Uterus (tissue), 4 donors: ENCODE measurements around the gene EML3. TPM values are rescaled to one million over a fixed set of nuclear protein-coding genes. Genes with fewer than 3 reads are reported as not detected.

Source experiments
- DNase-seq, 2 donors: peaks; one replicate each; pipeline ENCODE4 v3.0.0-alpha.2; 2019 to 2020
- H3K27ac ChIP-seq, 2 donors: fragments of 200-600 bp; sonication (generic); 1 replicate in 1 of 2; 2 replicates in 1 of 2; pipeline ENCODE4 v1.5.1; 2016 to 2018
- H3K27me3 ChIP-seq, 2 donors: fragments of 200-600 bp; sonication (generic); one replicate each; pipeline ENCODE4 v1.5.1; 2018 to 2019; ENCODE audit warnings: control low read depth in 1 of 2
- H3K36me3 ChIP-seq, 2 donors: fragments of 200-600 bp; sonication (generic); one replicate each; pipeline ENCODE4 v1.5.1; 2019; ENCODE audit warnings: control low read depth in 1 of 2
- H3K4me1 ChIP-seq, 2 donors: fragments of 200-600 bp; sonication (generic); one replicate each; pipeline ENCODE4 v1.5.1; 2018 to 2019; ENCODE audit warnings: control low read depth in 1 of 2
- H3K4me3 ChIP-seq, 2 donors: fragments of 200-600 bp; sonication (generic); 1 replicate in 1 of 2; 2 replicates in 1 of 2; pipeline ENCODE4 v1.5.1; 2018 to 2019; ENCODE audit warnings: mild to moderate bottlenecking in 1 of 2
- H3K9me3 ChIP-seq, 2 donors: fragments of 200-600 bp; sonication (generic); one replicate each; pipeline ENCODE4 v1.5.1; 2019; ENCODE audit warnings: control low read depth in 1 of 2
- CTCF ChIP-seq, 4 experiments: fragments of 200-600 bp in 2 of 4; fragments of 450-650 bp in 2 of 4; sonication (generic) in 2 of 4; IDR thresholded peaks; one replicate each; pipeline ENCODE4 v1.5.1; 2016 to 2019; ENCODE audit warnings: antibody characterized with exemption in 4 of 4, mild to moderate bottlenecking in 2 of 4, moderate library complexity in 1 of 4
- POLR2A ChIP-seq, 2 donors: fragments of 450-650 bp; IDR thresholded peaks; one replicate each; pipeline ENCODE4 v1.6.1; 2016; ENCODE audit warnings: antibody characterized with exemption in 2 of 2, mild to moderate bottlenecking in 1 of 2, moderate library complexity in 1 of 2
- intact Hi-C: fragments of 100-400 bp; cut with DNase I; formaldehyde crosslinking; loops from one replicate; pipeline ENCODE4 v1.15.1; 2023; ENCODE audit warnings: low total_unique reads
- microRNA-seq: library from miRNA; unstranded; fragments of <30 nt; microRNA quantifications from one replicate; pipeline ENCODE4, GENCODE V29; 2016; ENCODE audit warnings: borderline microRNAs expressed, borderline replicate concordance
- small RNA-seq: library from RNA; depleted of rRNA; stranded (forward); fragments of <200 nt; gene quantifications from one replicate; pipeline ENCODE3, GENCODE V24; 2016
- total RNA-seq, 4 donors: library from RNA; depleted of rRNA in 3 of 4; stranded (reverse); fragments of >200 nt in 3 of 4; gene quantifications; one replicate each; pipeline versions ENCODE4 v1.1.0 to v1.2.4, GENCODE V29; 2014 to 2023
- donor health status: DM: yes; HTN: yes; CAD: no.

The EML3 gene
- total RNA-seq, 4 donors from 2014 or later, result 17.9 to 126 (median 36.8) TPM

DNA sequence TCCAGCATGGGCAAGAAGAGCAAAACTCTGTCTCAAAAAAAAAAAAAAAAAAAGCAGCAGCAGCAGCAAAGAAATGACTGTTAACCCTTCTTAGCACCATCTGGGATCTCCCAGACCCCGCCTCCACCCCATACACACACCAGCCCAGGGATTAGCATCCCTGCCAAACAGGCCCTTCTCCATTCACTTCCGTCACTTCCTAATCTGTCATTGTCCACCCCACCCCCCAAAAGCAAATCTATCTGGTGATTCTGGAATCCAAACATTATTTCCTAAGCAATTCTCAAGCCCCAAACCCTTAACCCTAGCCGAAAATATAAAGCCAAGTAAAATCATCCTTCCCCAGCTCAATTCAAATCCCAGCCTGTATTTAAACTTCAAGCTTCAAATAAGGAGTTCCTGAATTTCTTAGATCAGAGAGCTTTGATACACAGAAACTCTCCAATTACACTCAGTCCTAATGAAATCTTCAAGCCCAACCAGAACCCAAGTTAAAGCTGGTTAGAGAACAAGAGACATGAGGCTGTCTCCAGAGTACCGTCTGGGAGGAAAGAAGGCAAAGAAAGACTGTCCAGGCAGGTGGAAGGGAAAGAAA is 60.0 kb downstream of the EML3 start:
- Histone ChIP-seq H3K27me3 (no peaks in the 10 kb centered on the region), H3K9me3 (no peaks in the 10 kb centered on the region), H3K4me1 (peaks cover 28 to 39% of the 10 kb centered on the region in 2 donors), H3K4me3 (peak overlapping the region in 1 of 2 donors; percentile 6), H3K27ac (peak overlapping the region; percentile 92 to 98), H3K36me3 (no peaks in the 10 kb centered on the region)
- no peak for TF ChIP-seq CTCF (IDR thresholded peaks at IDR 0.05)
- TF ChIP-seq POLR2A (IDR thresholded peaks at IDR 0.05), result no peak
- intact Hi-C loops, result no loop called here
- peak in 1 of 2 donors; percentile 43 for DNase-seq

Small RNA genes within 50 kb of the gene (microRNA-seq; reads per million reads assigned to microRNA genes)
- not detected for gene MIR6747

Small RNA genes within 50 kb of the gene (small RNA-seq; reads per million reads assigned to genes)
- gene AP001458.1, result not detected
- not detected for gene EEF1G
- gene MIR6747, result not detected

Other genes with a start within 250 kb of the EML3 start
- gene SCGB1A1, start 193.7 kb downstream of the EML3 start, total RNA-seq, result not detected
- 1,000 to 10,000 TPM in 1 of 4 donors, 100 to 1,000 TPM in 3; 452 to 1,353 (median 779) TPM for gene AHNAK, start 66.0 kb downstream of the EML3 start, total RNA-seq
- gene EEF1G, start 38.9 kb downstream of the EML3 start, total RNA-seq, result 1,000 to 10,000 TPM; 1,301 to 1,426 (median 1,363) TPM
- 10 to 100 TPM in 1 of 4 donors, 1 to 10 TPM in 3; 7.1 to 19.3 (median 8.6) TPM for gene TUT1, start 21.3 kb downstream of the EML3 start, total RNA-seq
- gene MTA2, start 10.9 kb downstream of the EML3 start, total RNA-seq, result 100 to 1,000 TPM in 2 of 4 donors, 10 to 100 TPM in 2; 37.9 to 120 (median 78.2) TPM
- gene ROM1, start 482 bp upstream of the EML3 start, total RNA-seq, result 10 to 100 TPM in 1 of 4 donors, 1 to 10 TPM in 1, under 1 TPM in 1, not detected in 1; 0.77 to 11.9 (median 5.3) TPM
- 10 to 100 TPM; 17.7 to 50.4 (median 23.1) TPM for gene B3GAT3, start 9.2 kb upstream of the EML3 start, total RNA-seq
- 100 to 1,000 TPM in 3 of 4 donors, 10 to 100 TPM in 1; 56.9 to 513 (median 270) TPM for gene GANAB, start 33.8 kb upstream of the EML3 start, total RNA-seq
- 10 to 100 TPM in 3 of 4 donors, 1 to 10 TPM in 1; 4.9 to 27.4 (median 18.8) TPM for gene INTS5, start 40.5 kb upstream of the EML3 start, total RNA-seq
- 10 to 100 TPM in 3 of 4 donors, 1 to 10 TPM in 1; 4.6 to 35.7 (median 19.5) TPM for gene C11orf98, start 52.4 kb upstream of the EML3 start, total RNA-seq
- 10 to 100 TPM in 2 of 4 donors, 1 to 10 TPM in 1, not detected in 1; 7.7 to 25.9 (median 12.6) TPM for gene CSKMT, start 52.5 kb upstream of the EML3 start, total RNA-seq
- 1 to 10 TPM in 3 of 4 donors, under 1 TPM in 1; 0.51 to 6.6 (median 3.4) TPM for gene UQCC3, start 58.9 kb upstream of the EML3 start, total RNA-seq
- gene LBHD1, start 59.5 kb upstream of the EML3 start, total RNA-seq, result 10 to 100 TPM in 1 of 4 donors, 1 to 10 TPM in 2, not detected in 1; 3.5 to 18.2 (median 6.9) TPM
- 100 to 1,000 TPM in 2 of 4 donors, 10 to 100 TPM in 2; 55.4 to 276 (median 102) TPM for gene UBXN1, start 66.3 kb upstream of the EML3 start, total RNA-seq
- gene LRRN4CL, start 76.8 kb upstream of the EML3 start, total RNA-seq, result 10 to 100 TPM; 36.2 to 50.6 (median 41.4) TPM
- gene BSCL2, start 94.6 kb upstream of the EML3 start, total RNA-seq, result 10 to 100 TPM; 24.1 to 46.7 (median 34.4) TPM
- under 1 TPM in 1 of 4 donors, not detected in 3; 0.52 TPM for gene GNG3, start 94.9 kb upstream of the EML3 start, total RNA-seq
- 10 to 100 TPM; 17.7 to 58.3 (median 21.3) TPM for gene HNRNPUL2, start 114.7 kb upstream of the EML3 start, total RNA-seq
- gene TTC9C, start 115.7 kb upstream of the EML3 start, total RNA-seq, result 10 to 100 TPM in 2 of 4 donors, 1 to 10 TPM in 2; 1.3 to 32.4 (median 16.3) TPM
- gene ZBTB3, start 141.4 kb upstream of the EML3 start, total RNA-seq, result 10 to 100 TPM in 3 of 4 donors, under 1 TPM in 1; 0.59 to 28.9 (median 18.3) TPM
- 10 to 100 TPM; 55.0 to 97.6 (median 76.0) TPM for gene POLR2G, start 148.8 kb upstream of the EML3 start, total RNA-seq
- gene TAF6L, start 158.6 kb upstream of the EML3 start, total RNA-seq, result 10 to 100 TPM in 3 of 4 donors, 1 to 10 TPM in 1; 6.8 to 34.3 (median 24.1) TPM
- gene TMEM179B, start 174.6 kb upstream of the EML3 start, total RNA-seq, result 10 to 100 TPM; 22.3 to 83.8 (median 34.2) TPM
- 10 to 100 TPM in 2 of 4 donors, 1 to 10 TPM in 2; 1.0 to 28.0 (median 10.0) TPM for gene TMEM223, start 179.2 kb upstream of the EML3 start, total RNA-seq
- gene NXF1, start 192.7 kb upstream of the EML3 start, total RNA-seq, result 10 to 100 TPM; 41.0 to 96.2 (median 50.2) TPM
- gene STX5, start 219.3 kb upstream of the EML3 start, total RNA-seq, result 10 to 100 TPM; 36.5 to 73.5 (median 55.2) TPM
- gene TEX54, start 220.1 kb upstream of the EML3 start, total RNA-seq, result not detected
- 10 to 100 TPM in 3 of 4 donors, 1 to 10 TPM in 1; 10.0 to 66.0 (median 35.0) TPM for gene WDR74, start 226.8 kb upstream of the EML3 start, total RNA-seq